CD4-positive, alpha-beta memory T cell (primary cell): ENCODE data around the gene MAL. TPM values are rescaled to one million over a fixed set of nuclear protein-coding genes. Genes with fewer than 3 reads are reported as not detected.

Experiments used
- CTCF ChIA-PET: fragments of 350-600 bp; sonication (Branson Sonifier 250); formaldehyde crosslinking; loops from one replicate; lab custom pipeline; 2021; ENCODE audit warnings: inconsistent platforms; ENCODE audit not compliant: partially characterized antibody; lab: Charles Lee
- POLR2A ChIA-PET: fragments of 350-600 bp; sonication (Branson Sonifier 250); formaldehyde crosslinking; loops from one replicate; lab custom pipeline; 2021; ENCODE audit not compliant: partially characterized antibody; lab: Charles Lee
- DNase-seq, 5 donors: peaks; one replicate each; pipeline versions ENCODE4 v3.0.0 to v3.0.0-alpha.2; 2020 to 2022; ENCODE audit warnings: mixed read lengths in 1 of 5
- H3K27ac ChIP-seq: one replicate; pipeline ENCODE4 v1.7.0; 2013; ENCODE audit warnings: low read depth, low read length
- H3K27me3 ChIP-seq: 2 replicates; pipeline ENCODE4 v1.7.0; 2013; ENCODE audit warnings: mild to moderate bottlenecking, low read length, moderate library complexity; ENCODE audit not compliant: insufficient read depth
- H3K36me3 ChIP-seq: 2 replicates; pipeline ENCODE4 v1.7.0; 2013; ENCODE audit warnings: mild to moderate bottlenecking, low read length, moderate library complexity; ENCODE audit not compliant: insufficient read depth
- H3K4me1 ChIP-seq: 2 replicates; pipeline ENCODE4 v1.7.0; 2013; ENCODE audit warnings: mild to moderate bottlenecking, low read length, moderate library complexity; ENCODE audit not compliant: insufficient read depth
- H3K4me3 ChIP-seq, 2 donors: one replicate each; pipeline ENCODE4 v1.7.0; 2013; ENCODE audit warnings: low read length in 2 of 2, mild to moderate bottlenecking in 1 of 2
- H3K9me3 ChIP-seq, 2 donors: one replicate each; pipeline ENCODE4 v1.7.0; 2013; ENCODE audit warnings: low read length in 2 of 2, control low read depth in 1 of 2; ENCODE audit not compliant: control insufficient read depth in 1 of 2
- H3K27ac Mint-ChIP-seq, 7 donors: one replicate each; pipeline ENCODE4 v1.8.0; 2020 to 2021; ENCODE audit warnings: mixed read lengths in 7 of 7, mild to moderate bottlenecking in 6 of 7, inconsistent platforms in 3 of 7, moderate library complexity in 3 of 7
- H3K27me3 Mint-ChIP-seq, 2 donors: one replicate each; pipeline ENCODE4 v1.8.0; 2020 to 2021; ENCODE audit warnings: mixed read lengths in 2 of 2
- H3K36me3 Mint-ChIP-seq, 2 donors: one replicate each; pipeline ENCODE4 v1.8.0; 2020 to 2021; ENCODE audit warnings: mixed read lengths in 2 of 2, inconsistent platforms in 1 of 2, mild to moderate bottlenecking in 1 of 2
- H3K4me1 Mint-ChIP-seq, 4 donors: one replicate each; pipeline ENCODE4 v1.8.0; 2020 to 2021; ENCODE audit warnings: mixed read lengths in 4 of 4, mild to moderate bottlenecking in 1 of 4
- H3K4me3 Mint-ChIP-seq, 8 donors: one replicate each; pipeline ENCODE4 v1.8.0; 2020 to 2021; ENCODE audit warnings: mixed read lengths in 8 of 8, mild to moderate bottlenecking in 7 of 8, moderate library complexity in 6 of 8, inconsistent platforms in 3 of 8
- H3K9me3 Mint-ChIP-seq, 8 donors: one replicate each; pipeline ENCODE4 v1.8.0; 2020 to 2021; ENCODE audit warnings: mixed read lengths in 8 of 8, mild to moderate bottlenecking in 5 of 8, inconsistent platforms in 3 of 8, moderate library complexity in 1 of 8
- intact Hi-C: fragments of 100-400 bp; cut with micrococcal nuclease; formaldehyde crosslinking; loops from one replicate; pipeline ENCODE4 v1.15.1; 2023
- polyA plus RNA-seq, 2 donors: library from polyadenylated mRNA; unstranded; fragments of 300-500 nt; fragmentation: Illumina TruSeq; gene quantifications; one replicate each; pipeline ENCODE4 v1.2.3, GENCODE V29; 2021
- total RNA-seq, 2 experiments: library from RNA; stranded (reverse); gene quantifications; one replicate each; pipeline ENCODE4 v1.2.3, GENCODE V29; 2021

Gene MAL
- total and polyA plus RNA-seq, 4 experiments from 2014 or later: 108 to 274 (median 192) TPM

DNA sequence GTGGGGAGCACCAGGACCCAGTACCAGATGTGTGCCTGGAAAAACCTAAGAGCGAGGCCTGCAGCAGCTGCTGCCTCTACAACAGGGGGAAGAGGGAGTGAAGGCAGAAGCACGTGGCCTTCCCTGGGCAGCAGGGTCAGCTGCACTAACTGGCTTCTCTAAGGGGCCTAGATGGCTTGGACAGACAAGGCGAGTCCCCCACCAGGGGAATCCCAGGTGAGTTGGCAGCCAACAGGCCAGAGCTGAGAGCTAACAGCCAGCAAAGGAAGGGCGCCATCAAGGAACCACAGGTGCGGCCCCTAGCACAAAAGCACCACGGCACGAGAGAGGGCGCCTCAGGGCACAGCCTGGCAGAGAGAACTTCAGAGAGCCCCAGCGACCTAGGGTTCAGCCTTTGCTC lies 19.8 kb upstream of the MAL start:
- Mint-ChIP-seq H3K4me1 (peaks cover 0 to 6% (median 4%) of the 10 kb centered on the region in 4 donors), H3K36me3 (no peaks in the 10 kb centered on the region), H3K27ac (peak overlapping the region in 1 of 7 donors; percentile 64), H3K9me3 (no peaks in the 10 kb centered on the region), H3K27me3 (peaks cover 0 to 11% of the 10 kb centered on the region in 2 donors), H3K4me3 (no peak overlapping the region)
- Histone ChIP-seq H3K9me3 (no peaks in the 10 kb centered on the region), H3K36me3 (no peaks in the 10 kb centered on the region), H3K27me3 (no peaks in the 10 kb centered on the region), H3K4me3 (no peak overlapping the region), H3K4me1 (no peaks in the 10 kb centered on the region), H3K27ac (no peak overlapping the region)
- no peak for DNase-seq
- POLR2A ChIA-PET: no interaction called here
- intact Hi-C loops: no loop called here
- CTCF ChIA-PET: no interaction called here

GRCh38 chr2:95006588-95006987 lies 18.9 kb upstream of the MAL start:
- Histone ChIP-seq H3K9me3 (no peaks in the 10 kb centered on the region), H3K4me3 (no peak overlapping the region), H3K36me3 (no peaks in the 10 kb centered on the region), H3K4me1 (no peaks in the 10 kb centered on the region), H3K27ac (no peak overlapping the region), H3K27me3 (no peaks in the 10 kb centered on the region)
- CTCF ChIA-PET: no interaction called here
- H3K27me3 Mint-ChIP-seq: peaks cover 0 to 11% of the 10 kb centered on the region in 2 donors
- H3K4me1 Mint-ChIP-seq: peaks cover 0 to 6% (median 4%) of the 10 kb centered on the region in 4 donors
- intact Hi-C loops: no loop called here
- DNase-seq: no peak
- H3K36me3 Mint-ChIP-seq: no peaks in the 10 kb centered on the region
- no peak overlapping the region for H3K4me3 Mint-ChIP-seq
- no peak overlapping the region for H3K27ac Mint-ChIP-seq
- no peaks in the 10 kb centered on the region for H3K9me3 Mint-ChIP-seq
- POLR2A ChIA-PET: no interaction called here

- Histone ChIP-seq H3K27me3 (no peaks in the 10 kb centered on the region), H3K9me3 (no peaks in the 10 kb centered on the region), H3K4me3 (no peak overlapping the region), H3K4me1 (no peaks in the 10 kb centered on the region), H3K36me3 (no peaks in the 10 kb centered on the region), H3K27ac (no peak overlapping the region)
- no peak overlapping the region for H3K4me3 Mint-ChIP-seq
- POLR2A ChIA-PET: no interaction called here
- DNase-seq: no peak
- H3K27me3 Mint-ChIP-seq: peaks cover 0 to 11% of the 10 kb centered on the region in 2 donors
- intact Hi-C loops: no loop called here
- no peaks in the 10 kb centered on the region for H3K36me3 Mint-ChIP-seq
- H3K27ac Mint-ChIP-seq: no peak overlapping the region
- peaks cover 0 to 6% (median 4%) of the 10 kb centered on the region in 4 donors for H3K4me1 Mint-ChIP-seq
- CTCF ChIA-PET: interaction anchor here (2.1 kb wide), 1 partner anchor 72 kb away, joined by 7 read pairs; no protein-coding TSS in a partner anchor
- no peaks in the 10 kb centered on the region for H3K9me3 Mint-ChIP-seq
These were observed 18.4 kb upstream of the MAL start for GRCh38 chr2:95007031-95007609.

GRCh38 chr2:95007822-95008221 lies 17.7 kb upstream of the MAL start:
- no peaks in the 10 kb centered on the region for H3K9me3 ChIP-seq
- H3K4me1 ChIP-seq: no peaks in the 10 kb centered on the region
- DNase-seq: no peak
- peaks cover 0 to 6% (median 4%) of the 10 kb centered on the region in 4 donors for H3K4me1 Mint-ChIP-seq
- no peak overlapping the region for H3K27ac Mint-ChIP-seq
- no peaks in the 10 kb centered on the region for H3K9me3 Mint-ChIP-seq
- no peak overlapping the region for H3K27ac ChIP-seq
- H3K36me3 Mint-ChIP-seq: no peaks in the 10 kb centered on the region
- H3K4me3 ChIP-seq: no peak overlapping the region
- no peaks in the 10 kb centered on the region for H3K36me3 ChIP-seq
- H3K27me3 Mint-ChIP-seq: peaks cover 0 to 11% of the 10 kb centered on the region in 2 donors
- POLR2A ChIA-PET: no interaction called here
- no peaks in the 10 kb centered on the region for H3K27me3 ChIP-seq
- CTCF ChIA-PET: interaction anchor here (2.1 kb wide), 1 partner anchor 71 kb away, joined by 7 read pairs; no protein-coding TSS in a partner anchor
- H3K4me3 Mint-ChIP-seq: no peak overlapping the region
- intact Hi-C loops: no loop called here

- Histone ChIP-seq H3K27me3 (no peaks in the 10 kb centered on the region), H3K27ac (no peak overlapping the region), H3K4me1 (no peaks in the 10 kb centered on the region), H3K9me3 (no peaks in the 10 kb centered on the region), H3K36me3 (no peaks in the 10 kb centered on the region), H3K4me3 (no peak overlapping the region)
- Mint-ChIP-seq H3K27ac (no peak overlapping the region), H3K27me3 (peaks cover 0 to 11% of the 10 kb centered on the region in 2 donors), H3K9me3 (no peaks in the 10 kb centered on the region), H3K4me1 (peaks cover 0 to 6% (median 4%) of the 10 kb centered on the region in 4 donors), H3K36me3 (no peaks in the 10 kb centered on the region), H3K4me3 (no peak overlapping the region)
- intact Hi-C loops: no loop called here
- CTCF ChIA-PET: interaction anchor here (2.1 kb wide), 1 partner anchor 71 kb away, joined by 7 read pairs; no protein-coding TSS in a partner anchor
- POLR2A ChIA-PET: no interaction called here
- no peak for DNase-seq
These were observed 17.2 kb upstream of the MAL start for GRCh38 chr2:95008306-95008705.

DNA sequence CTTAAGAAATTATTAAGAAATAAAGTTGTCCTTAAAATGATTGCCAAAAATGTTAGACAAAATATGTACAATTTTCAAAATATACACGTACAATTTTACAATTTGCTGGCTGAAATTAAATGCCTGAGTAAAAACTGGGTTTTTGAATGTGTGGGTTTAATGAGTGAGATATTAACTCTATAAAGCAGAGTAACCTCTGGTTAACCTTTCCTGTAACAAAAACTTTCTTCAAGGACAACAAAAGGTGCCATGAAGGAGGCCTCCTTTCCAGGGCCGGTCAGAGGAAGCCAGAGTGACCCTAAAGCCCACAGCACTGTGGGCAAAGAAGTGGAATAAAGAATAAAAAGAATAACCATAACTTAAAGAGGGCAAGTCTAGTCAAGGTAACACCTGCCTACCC lies 16.5 kb upstream of the MAL start:
- no peaks in the 10 kb centered on the region for H3K9me3 Mint-ChIP-seq

GRCh38 chr2:95009412-95009811 lies 16.1 kb upstream of the MAL start:
- Histone ChIP-seq H3K4me3 (no peak overlapping the region), H3K27ac (no peak overlapping the region), H3K4me1 (no peaks in the 10 kb centered on the region), H3K27me3 (no peaks in the 10 kb centered on the region), H3K36me3 (no peaks in the 10 kb centered on the region), H3K9me3 (no peaks in the 10 kb centered on the region)
- intact Hi-C loops: no loop called here
- Mint-ChIP-seq H3K9me3 (no peaks in the 10 kb centered on the region), H3K27me3 (peaks cover 0 to 12% of the 10 kb centered on the region in 2 donors), H3K36me3 (no peaks in the 10 kb centered on the region), H3K27ac (no peak overlapping the region), H3K4me1 (peaks cover 0 to 3% (median 3%) of the 10 kb centered on the region in 4 donors), H3K4me3 (no peak overlapping the region)
- CTCF ChIA-PET: no interaction called here
- no peak for DNase-seq
- POLR2A ChIA-PET: no interaction called here

More for the DNA sequence above, 16.5 kb upstream of the MAL start:
- Histone ChIP-seq H3K4me1 (no peaks in the 10 kb centered on the region), H3K4me3 (no peak overlapping the region), H3K27me3 (no peaks in the 10 kb centered on the region), H3K27ac (no peak overlapping the region), H3K36me3 (no peaks in the 10 kb centered on the region), H3K9me3 (no peaks in the 10 kb centered on the region)
- DNase-seq: no peak
- Mint-ChIP-seq H3K27ac (no peak overlapping the region), H3K4me1 (peaks cover 0 to 6% (median 4%) of the 10 kb centered on the region in 4 donors), H3K36me3 (no peaks in the 10 kb centered on the region), H3K27me3 (peaks cover 0 to 13% of the 10 kb centered on the region in 2 donors), H3K4me3 (no peak overlapping the region)
- intact Hi-C loops: no loop called here
- ChIA-PET POLR2A (no interaction called here), CTCF (interaction anchor here (2.1 kb wide), 1 partner anchor 70 kb away, joined by 7 read pairs; no protein-coding TSS in a partner anchor)
